WTC11 (cell line): ENCODE measurements around the gene PAIP1. TPM values are rescaled to one million over a fixed set of nuclear protein-coding genes. Genes with fewer than 3 reads are reported as not detected.

Experiments
- AFF4 ChIP-seq: sonication (generic); formaldehyde crosslinking; IDR thresholded peaks from 2 replicates; pipeline ENCODE4 v1.8.1; 2023; ENCODE audit warnings: mild to moderate bottlenecking, missing genetic modification reagents, borderline replicate concordance
- E2F1 ChIP-seq: sonication (generic); formaldehyde crosslinking; IDR thresholded peaks from 2 replicates; pipeline ENCODE4 v1.8.0; 2022; ENCODE audit warnings: mild to moderate bottlenecking, missing genetic modification reagents
- ELF4 ChIP-seq: sonication (generic); formaldehyde crosslinking; IDR thresholded peaks from 2 replicates; pipeline ENCODE4 v1.8.1; 2022; ENCODE audit warnings: low read depth, mild to moderate bottlenecking, moderate library complexity, missing genetic modification reagents
- EMX1 ChIP-seq: fragments of 250-450 bp; sonication (Bioruptor Pico); IDR thresholded peaks from 2 replicates; pipeline ENCODE4 v1.8.0; 2021; ENCODE audit warnings: mild to moderate bottlenecking
- ETV6 ChIP-seq: sonication (generic); formaldehyde crosslinking; IDR thresholded peaks from 2 replicates; pipeline ENCODE4 v1.8.1; 2022; ENCODE audit warnings: mild to moderate bottlenecking, missing genetic modification reagents
- FOXK1 ChIP-seq: sonication (generic); formaldehyde crosslinking; IDR thresholded peaks from 2 replicates; pipeline ENCODE4 v1.8.0; 2022; ENCODE audit warnings: mild to moderate bottlenecking, moderate library complexity, missing genetic modification reagents
- FOXP1 ChIP-seq: sonication (generic); formaldehyde crosslinking; IDR thresholded peaks from 2 replicates; pipeline ENCODE4 v1.8.0; 2022; ENCODE audit warnings: missing genetic modification reagents, mild to moderate bottlenecking, moderate library complexity, borderline replicate concordance
- FOXP4 ChIP-seq: sonication (generic); formaldehyde crosslinking; IDR thresholded peaks from 2 replicates; pipeline ENCODE4 v1.8.0; 2022; ENCODE audit warnings: mild to moderate bottlenecking, missing genetic modification reagents
- GABPB1 ChIP-seq: sonication (generic); formaldehyde crosslinking; IDR thresholded peaks from 2 replicates; pipeline ENCODE4 v1.8.1; 2023; ENCODE audit warnings: mild to moderate bottlenecking, missing genetic modification reagents
- HMGA2 ChIP-seq: fragments of 250-450 bp; sonication (Bioruptor Pico); IDR thresholded peaks from 2 replicates; pipeline ENCODE4 v1.4.0; 2021; ENCODE audit warnings: mild to moderate bottlenecking, moderate library complexity
- JAZF1 ChIP-seq: fragments of 250-450 bp; sonication (Bioruptor Pico); IDR thresholded peaks from 2 replicates; pipeline ENCODE4 v1.9.0; 2021; ENCODE audit warnings: moderate library complexity, mild to moderate bottlenecking, inconsistent platforms
- JUN ChIP-seq: sonication (generic); formaldehyde crosslinking; IDR thresholded peaks from 2 replicates; pipeline ENCODE4 v1.8.0; 2023; ENCODE audit warnings: mild to moderate bottlenecking, missing genetic modification reagents
- KAT7 ChIP-seq: sonication (generic); formaldehyde crosslinking; IDR thresholded peaks from 2 replicates; pipeline ENCODE4 v1.8.1; 2023; ENCODE audit warnings: missing genetic modification reagents, mild to moderate bottlenecking, borderline replicate concordance
- PRRX2 ChIP-seq: fragments of 250-450 bp; sonication (Bioruptor Pico); IDR thresholded peaks from 2 replicates; pipeline ENCODE4 v1.8.0; 2021; ENCODE audit warnings: mild to moderate bottlenecking
- RORB ChIP-seq: fragments of 250-450 bp; sonication (Bioruptor Pico); IDR thresholded peaks from 2 replicates; pipeline ENCODE4 v1.9.0; 2021; ENCODE audit warnings: mild to moderate bottlenecking
- SP1 ChIP-seq: sonication (generic); formaldehyde crosslinking; conservative IDR thresholded peaks from 2 replicates; pipeline ENCODE4 v1.8.1; 2022; ENCODE audit warnings: missing genetic modification reagents
- TP53 ChIP-seq: sonication (generic); formaldehyde crosslinking; IDR thresholded peaks from 2 replicates; pipeline ENCODE4 v1.8.1; 2023; ENCODE audit warnings: mild to moderate bottlenecking, missing genetic modification reagents
- ZBTB43 ChIP-seq: sonication (generic); formaldehyde crosslinking; IDR thresholded peaks from 2 replicates; pipeline ENCODE4 v1.8.1; 2023; ENCODE audit warnings: mild to moderate bottlenecking, missing genetic modification reagents
- ZNF138 ChIP-seq: sonication (generic); formaldehyde crosslinking; conservative IDR thresholded peaks from 2 replicates; pipeline ENCODE4 v1.8.1; 2022; ENCODE audit warnings: mild to moderate bottlenecking, moderate library complexity, missing genetic modification reagents
- total RNA-seq: library from RNA; stranded (reverse); gene quantifications from 3 replicates; pipeline ENCODE4 v1.2.3, GENCODE V29; 2021

The PAIP1 gene
- total RNA-seq, 1 experiment from 2014 or later, result 82.5 TPM

- TF ChIP-seq ZNF138 (CRISPR knock-in tag), result no peak
- TF ChIP-seq E2F1 (CRISPR knock-in tag), result 0 out of 2 replicates have a peak, but pooled peaks have one; percentile 50
- TF ChIP-seq PRRX2, result no peak
- TF ChIP-seq RORB (CRISPR knock-in tag), result no peak
- 0 out of 2 replicates have a peak, but pooled peaks have one; percentile 65 for TF ChIP-seq KAT7 (CRISPR knock-in tag)
- no peak for TF ChIP-seq JAZF1 (CRISPR knock-in tag)
- TF ChIP-seq TP53 (CRISPR knock-in tag), result no peak
- no peak for TF ChIP-seq HMGA2 (CRISPR knock-in tag)
- TF ChIP-seq ZBTB43 (CRISPR knock-in tag), result 0 out of 2 replicates have a peak, but pooled peaks have one; percentile 24
- 0 out of 2 replicates have a peak, but pooled peaks have one; percentile 47 for TF ChIP-seq JUN (CRISPR knock-in tag)
- TF ChIP-seq FOXP4 (CRISPR knock-in tag), result 0 out of 2 replicates have a peak, but pooled peaks have one; percentile 42
- no peak for TF ChIP-seq ELF4 (CRISPR knock-in tag)
- peak; percentile 45; the same call in 1 of the 2 replicates for TF ChIP-seq EMX1 (CRISPR knock-in tag)
- 0 out of 2 replicates have a peak, but pooled peaks have one; percentile 74 for TF ChIP-seq AFF4
- peak; percentile 34 for TF ChIP-seq SP1 (CRISPR knock-in tag)
- peak; percentile 81 for TF ChIP-seq GABPB1
- peak; percentile 57; the same call in 1 of the 2 replicates for TF ChIP-seq FOXK1
- TF ChIP-seq ETV6 (CRISPR knock-in tag), result peak; percentile 81
- no peak for TF ChIP-seq FOXP1 (CRISPR knock-in tag)
- TF ChIP-seq, all 79 proteins: peak for 16
These were observed 73.4 kb downstream of the PAIP1 start, which contains the start of gene TMEM267 (continued) for GRCh38 chr5:43483298-43484105.
